ENCODE measurements around the gene MAST2.
"Not testable (repeated sequence)": the region's sequence is repeated elsewhere in the genome, so short reads cannot be mapped to it uniquely, and the experiment has no call there.

The MAST2 gene

GRCh38 chr1:46043458-46044017 lies 240.1 kb downstream of the MAST2 start:
- H3K4me3 ChIP-seq (ENCODE audit: low read depth, low read length) = no peak overlapping the region
- TF ChIP-seq CTCF (IDR thresholded peaks at IDR 0.05; ENCODE audit: low read depth, low read length) = no peak

- TF ChIP-seq CTCF (IDR thresholded peaks at IDR 0.05; ENCODE audit: low read depth, low read length) = no peak
- no peak overlapping the region for H3K4me3 ChIP-seq (ENCODE audit: low read depth, low read length)
These were observed 240.7 kb downstream of the MAST2 start for GRCh38 chr1:46044116-46044515.

GRCh38 chr1:46053734-46054133 lies 250.3 kb downstream of the MAST2 start:
- no peak for TF ChIP-seq CTCF (IDR thresholded peaks at IDR 0.05; ENCODE audit: low read depth, low read length)
- no peak overlapping the region for H3K4me3 ChIP-seq (ENCODE audit: low read depth, low read length)

GRCh38 chr1:46056325-46056724 lies 252.9 kb downstream of the MAST2 start:
- no peak for TF ChIP-seq CTCF (IDR thresholded peaks at IDR 0.05; ENCODE audit: low read depth, low read length)
- no peak overlapping the region for H3K4me3 ChIP-seq (ENCODE audit: low read depth, low read length)

- H3K4me3 ChIP-seq (ENCODE audit: low read depth, low read length) = not testable (repeated sequence)
These were observed 253.8 kb downstream of the MAST2 start for GRCh38 chr1:46057215-46057614.

GRCh38 chr1:46057781-46058180 lies 254.4 kb downstream of the MAST2 start:
- no peak overlapping the region for H3K4me3 ChIP-seq (ENCODE audit: low read depth, low read length)
- TF ChIP-seq CTCF (IDR thresholded peaks at IDR 0.05; ENCODE audit: low read depth, low read length) = no peak

DNA sequence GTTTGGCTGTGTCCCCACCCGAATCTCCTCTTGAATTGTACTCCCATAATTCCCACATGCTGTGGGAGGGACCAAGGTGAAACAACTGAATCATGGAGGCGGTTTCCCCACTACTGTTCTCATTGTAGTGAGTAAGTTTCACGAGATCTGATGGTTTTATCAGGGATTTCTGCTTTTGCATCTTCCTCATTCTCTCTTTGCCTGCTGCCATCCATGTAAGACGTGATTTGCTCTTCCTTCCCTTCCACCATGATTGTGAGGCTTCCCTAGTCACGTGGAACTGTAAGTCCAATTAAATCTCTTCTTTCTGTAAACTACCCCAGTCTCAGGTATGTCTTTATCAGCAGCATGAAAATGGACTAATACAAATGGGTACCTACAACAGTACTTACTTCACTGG lies 255.5 kb downstream of the MAST2 start:
- no peak for TF ChIP-seq CTCF (IDR thresholded peaks at IDR 0.05; ENCODE audit: low read depth, low read length)
- no peak overlapping the region for H3K4me3 ChIP-seq (ENCODE audit: low read depth, low read length)

DNA sequence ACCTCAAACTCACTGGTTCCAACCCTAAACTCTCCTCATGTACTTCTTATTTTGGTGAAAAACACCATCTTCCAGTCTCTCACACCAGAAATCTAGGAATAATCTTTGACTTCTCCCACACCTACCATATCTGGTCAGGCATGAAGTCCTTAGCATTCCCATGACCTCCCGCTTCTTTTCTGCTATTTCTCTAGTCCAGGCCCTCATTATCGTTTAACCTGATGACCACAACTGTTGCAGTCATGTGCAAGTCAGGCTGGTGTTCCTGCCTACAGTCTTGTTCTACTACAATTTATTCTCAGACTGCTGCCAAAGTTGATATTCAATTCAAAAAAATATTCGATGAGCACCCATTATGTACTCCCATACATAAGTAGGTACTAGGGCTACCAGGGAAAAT lies 257.7 kb downstream of the MAST2 start:
- no peak for TF ChIP-seq CTCF (IDR thresholded peaks at IDR 0.05; ENCODE audit: low read depth, low read length)
- H3K4me3 ChIP-seq (ENCODE audit: low read depth, low read length) = no peak overlapping the region
